ENCODE measurements around the gene SUGP1. TPM values are rescaled to one million over a fixed set of nuclear protein-coding genes. Genes with fewer than 3 reads are reported as not detected.

The SUGP1 gene
- polyA plus RNA-seq, 1 experiment: 34.1 TPM

DNA sequence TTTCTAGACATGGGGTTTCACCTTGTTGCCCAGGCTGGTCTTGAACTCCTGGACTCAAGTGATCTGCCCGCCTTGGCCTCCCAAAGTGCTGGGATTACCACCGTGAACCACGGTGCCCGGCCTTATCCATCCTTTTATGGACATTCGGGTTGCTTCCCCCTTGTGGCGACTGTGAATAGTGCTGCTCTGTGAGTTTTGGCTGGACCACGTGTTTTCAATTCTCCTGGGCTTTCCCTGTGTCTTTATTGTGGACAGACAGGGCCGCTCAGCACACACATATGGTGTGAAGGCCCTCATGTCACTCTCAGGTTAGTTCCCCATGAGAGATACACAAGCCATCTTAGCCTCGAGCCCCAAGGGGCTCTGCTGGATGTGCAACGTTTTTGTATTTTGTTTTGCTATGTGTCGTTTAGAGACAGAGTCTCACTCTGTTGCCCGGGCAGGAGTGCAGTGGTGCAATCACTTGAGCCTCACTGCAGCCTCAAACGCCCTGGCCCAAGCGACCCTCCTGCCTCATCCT lies 40.8 kb upstream of the SUGP1 start:
- DNase-seq (ENCODE audit: low read depth): peak; percentile 37
- Histone ChIP-seq H3K36me3 (ENCODE audit: control insufficient read depth, insufficient read depth, low read length) (peaks cover 13% of the 10 kb centered on the region), H3K4me3 (ENCODE audit: low read depth, low read length) (no peak overlapping the region), H3K27me3 (ENCODE audit: control insufficient read depth, insufficient read depth, low read length) (no peaks in the 10 kb centered on the region)
- POLR2A ChIA-PET: no interaction called here
- TF ChIP-seq, protein P1, sequence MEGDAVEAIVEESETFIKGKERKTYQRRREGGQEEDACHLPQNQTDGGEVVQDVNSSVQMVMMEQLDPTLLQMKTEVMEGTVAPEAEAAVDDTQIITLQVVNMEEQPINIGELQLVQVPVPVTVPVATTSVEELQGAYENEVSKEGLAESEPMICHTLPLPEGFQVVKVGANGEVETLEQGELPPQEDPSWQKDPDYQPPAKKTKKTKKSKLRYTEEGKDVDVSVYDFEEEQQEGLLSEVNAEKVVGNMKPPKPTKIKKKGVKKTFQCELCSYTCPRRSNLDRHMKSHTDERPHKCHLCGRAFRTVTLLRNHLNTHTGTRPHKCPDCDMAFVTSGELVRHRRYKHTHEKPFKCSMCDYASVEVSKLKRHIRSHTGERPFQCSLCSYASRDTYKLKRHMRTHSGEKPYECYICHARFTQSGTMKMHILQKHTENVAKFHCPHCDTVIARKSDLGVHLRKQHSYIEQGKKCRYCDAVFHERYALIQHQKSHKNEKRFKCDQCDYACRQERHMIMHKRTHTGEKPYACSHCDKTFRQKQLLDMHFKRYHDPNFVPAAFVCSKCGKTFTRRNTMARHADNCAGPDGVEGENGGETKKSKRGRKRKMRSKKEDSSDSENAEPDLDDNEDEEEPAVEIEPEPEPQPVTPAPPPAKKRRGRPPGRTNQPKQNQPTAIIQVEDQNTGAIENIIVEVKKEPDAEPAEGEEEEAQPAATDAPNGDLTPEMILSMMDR (IDR thresholded peaks at IDR 0.05; ENCODE audit: insufficient read depth, low read depth, low read length): peak; percentile 81
- CTCF ChIA-PET: interaction anchor here (0.7 to 10.9 kb wide), 7 partner anchors 7 to 186 kb away, joined by 3 to 189 read pairs (median 4); partner anchors contain the start of gene GATAD2A

DNA sequence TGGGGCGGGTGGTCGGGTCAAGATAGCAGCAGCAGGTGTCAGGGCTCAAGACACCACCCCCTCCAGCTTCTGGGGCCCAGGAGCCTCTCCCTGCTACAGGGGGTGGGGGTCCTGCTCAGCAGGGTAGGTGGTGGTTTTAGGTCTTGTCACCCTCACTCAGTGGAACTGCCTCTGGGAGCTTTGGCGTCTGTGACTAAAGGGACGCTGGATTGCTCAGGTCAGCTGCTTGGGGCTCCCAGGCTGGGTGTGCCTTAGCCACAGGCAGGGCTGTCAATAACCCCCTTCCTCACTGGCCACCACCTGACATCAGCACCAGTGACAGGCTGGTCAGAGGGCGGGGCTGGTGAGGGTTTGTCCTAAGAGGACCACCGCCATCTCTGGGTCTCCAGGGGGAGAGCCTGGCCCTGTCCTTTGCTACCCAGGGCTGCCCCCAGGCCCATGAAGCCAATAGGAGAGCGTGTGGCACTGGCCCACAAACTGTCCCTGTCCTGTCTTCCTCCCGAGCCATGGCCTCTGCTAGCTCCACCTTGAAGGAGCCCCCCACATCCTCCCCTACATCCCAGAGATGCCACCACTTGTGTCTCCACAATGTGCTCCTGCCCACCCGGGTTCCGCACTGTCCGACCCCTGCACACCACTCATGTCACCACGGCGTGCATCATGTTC lies 36.7 kb upstream of the SUGP1 start:
- Histone ChIP-seq H3K36me3 (ENCODE audit: control insufficient read depth, insufficient read depth, low read length) (peaks cover 42% of the 10 kb centered on the region), H3K4me3 (ENCODE audit: low read depth, low read length) (no peak overlapping the region), H3K27me3 (ENCODE audit: control insufficient read depth, insufficient read depth, low read length) (no peaks in the 10 kb centered on the region)
- POLR2A ChIA-PET: no interaction called here
- CTCF ChIA-PET: interaction anchor here (1.3 to 2.6 kb wide), 2 partner anchors 10 to 14 kb away, joined by 4 to 9 read pairs; no protein-coding TSS in a partner anchor
- DNase-seq (ENCODE audit: low read depth): no peak
- TF ChIP-seq, protein P1 (IDR thresholded peaks at IDR 0.05; ENCODE audit: insufficient read depth, low read depth, low read length): no peak

DNA sequence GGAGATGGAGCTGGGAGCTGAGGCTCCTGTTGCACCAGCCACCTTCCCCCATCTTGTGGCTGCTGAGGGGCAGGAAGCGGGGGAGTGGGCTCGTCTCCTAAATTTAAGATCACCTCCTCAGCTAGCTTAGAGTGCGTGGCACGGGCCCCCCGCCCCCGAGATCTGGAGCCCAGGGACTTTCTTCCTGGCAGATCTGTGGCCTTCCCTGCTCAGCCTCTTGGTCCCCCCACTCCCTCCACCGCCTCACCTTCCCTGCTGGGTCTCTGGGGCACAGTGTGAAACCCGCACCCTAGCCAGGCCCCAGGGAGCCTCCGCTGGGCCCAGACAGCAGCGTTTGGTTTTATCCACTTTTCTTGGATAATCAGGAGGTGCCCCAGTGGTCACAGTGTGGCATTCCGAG lies 36.2 kb upstream of the SUGP1 start:
- Histone ChIP-seq H3K27me3 (ENCODE audit: control insufficient read depth, insufficient read depth, low read length) (no peaks in the 10 kb centered on the region), H3K4me3 (ENCODE audit: low read depth, low read length) (no peak overlapping the region), H3K36me3 (ENCODE audit: control insufficient read depth, insufficient read depth, low read length) (peaks cover 42% of the 10 kb centered on the region)
- no peak for DNase-seq (ENCODE audit: low read depth)
- TF ChIP-seq, protein P1 (IDR thresholded peaks at IDR 0.05; ENCODE audit: insufficient read depth, low read depth, low read length): no peak
- ChIA-PET POLR2A (no interaction called here), CTCF (interaction anchor here (2.6 kb wide), 1 partner anchor 10 kb away, joined by 9 read pairs; no protein-coding TSS in a partner anchor)

DNA sequence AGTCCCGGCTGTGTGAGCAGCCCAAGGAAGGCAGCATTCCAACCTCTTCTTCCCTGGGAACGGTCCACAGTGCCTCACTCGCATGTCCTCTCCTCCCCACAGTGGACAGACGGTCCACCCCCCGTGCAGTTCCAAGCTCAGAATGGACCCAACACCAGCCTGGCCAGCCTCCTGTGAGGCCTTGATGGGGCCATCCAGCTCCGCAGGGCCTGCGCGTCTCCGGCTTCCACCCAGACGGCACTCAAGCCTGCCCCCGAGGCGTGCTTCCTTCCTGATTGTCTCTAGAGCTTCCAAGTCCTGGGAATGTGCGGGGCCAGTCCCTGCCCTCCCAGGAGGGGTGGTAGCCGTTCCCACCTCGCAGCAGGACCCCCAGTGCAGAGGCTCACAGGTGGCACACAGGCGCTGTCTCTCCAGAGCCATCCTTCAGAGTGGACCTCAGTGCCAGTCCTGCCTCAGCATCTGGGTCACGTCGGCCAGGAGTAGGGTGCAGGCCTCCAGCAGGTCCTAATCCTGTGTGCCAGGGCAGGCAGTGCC lies 35.4 kb upstream of the SUGP1 start:
- no peak for DNase-seq (ENCODE audit: low read depth)
- H3K36me3 ChIP-seq (ENCODE audit: control insufficient read depth, insufficient read depth, low read length): peaks cover 45% of the 10 kb centered on the region
- TF ChIP-seq, protein P1 (IDR thresholded peaks at IDR 0.05; ENCODE audit: insufficient read depth, low read depth, low read length): no peak
- ChIA-PET POLR2A (no interaction called here), CTCF (interaction anchor here (2.6 to 3.1 kb wide), 2 partner anchors 11 to 134 kb away, joined by 8 to 9 read pairs; no protein-coding TSS in a partner anchor)
- H3K27me3 ChIP-seq (ENCODE audit: control insufficient read depth, insufficient read depth, low read length): no peaks in the 10 kb centered on the region
- H3K4me3 ChIP-seq (ENCODE audit: low read depth, low read length): no peak overlapping the region

DNA sequence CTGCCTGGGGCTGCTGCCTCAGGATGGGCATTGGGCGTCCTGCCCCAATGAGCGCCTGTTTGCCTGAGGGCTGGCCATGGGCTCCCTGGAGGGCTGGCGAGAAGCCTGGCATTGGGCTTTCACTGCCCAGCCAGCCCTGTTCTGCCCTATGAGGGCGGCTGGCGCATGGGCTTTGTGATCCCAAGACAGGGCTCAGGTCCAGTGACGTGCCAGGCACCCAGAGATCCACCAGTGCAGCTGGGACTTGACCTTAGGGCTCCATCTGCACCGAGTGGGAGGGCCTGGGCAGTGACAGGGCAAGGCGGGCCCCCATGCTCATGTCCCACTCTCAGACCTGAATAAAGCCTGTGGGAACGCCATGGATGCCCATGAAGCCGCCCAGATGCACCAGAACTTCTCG lies 34.6 kb upstream of the SUGP1 start:
- peaks cover 45% of the 10 kb centered on the region for H3K36me3 ChIP-seq (ENCODE audit: control insufficient read depth, insufficient read depth, low read length)
- H3K4me3 ChIP-seq (ENCODE audit: low read depth, low read length): no peak overlapping the region
- ChIA-PET POLR2A (no interaction called here), CTCF (interaction anchor here (3.1 kb wide), 2 partner anchors 8 to 135 kb away, joined by 8 to 14 read pairs; no protein-coding TSS in a partner anchor)
- no peaks in the 10 kb centered on the region for H3K27me3 ChIP-seq (ENCODE audit: control insufficient read depth, insufficient read depth, low read length)
- TF ChIP-seq, protein P1 (IDR thresholded peaks at IDR 0.05; ENCODE audit: insufficient read depth, low read depth, low read length): no peak
- no peak for DNase-seq (ENCODE audit: low read depth)
